ENCODE data around the gene UMODL1.
A peak's percentile ranks its signal among the peaks of the same experiment; 100 is the strongest.
"Not testable (repeated sequence)": the region's sequence is repeated elsewhere in the genome, so short reads cannot be mapped to it uniquely, and the experiment has no call there.

Gene UMODL1

GRCh38 chr21:42171091-42172053, 100.3 kb downstream of the UMODL1 start:
- DNase-seq: no peak

DNA sequence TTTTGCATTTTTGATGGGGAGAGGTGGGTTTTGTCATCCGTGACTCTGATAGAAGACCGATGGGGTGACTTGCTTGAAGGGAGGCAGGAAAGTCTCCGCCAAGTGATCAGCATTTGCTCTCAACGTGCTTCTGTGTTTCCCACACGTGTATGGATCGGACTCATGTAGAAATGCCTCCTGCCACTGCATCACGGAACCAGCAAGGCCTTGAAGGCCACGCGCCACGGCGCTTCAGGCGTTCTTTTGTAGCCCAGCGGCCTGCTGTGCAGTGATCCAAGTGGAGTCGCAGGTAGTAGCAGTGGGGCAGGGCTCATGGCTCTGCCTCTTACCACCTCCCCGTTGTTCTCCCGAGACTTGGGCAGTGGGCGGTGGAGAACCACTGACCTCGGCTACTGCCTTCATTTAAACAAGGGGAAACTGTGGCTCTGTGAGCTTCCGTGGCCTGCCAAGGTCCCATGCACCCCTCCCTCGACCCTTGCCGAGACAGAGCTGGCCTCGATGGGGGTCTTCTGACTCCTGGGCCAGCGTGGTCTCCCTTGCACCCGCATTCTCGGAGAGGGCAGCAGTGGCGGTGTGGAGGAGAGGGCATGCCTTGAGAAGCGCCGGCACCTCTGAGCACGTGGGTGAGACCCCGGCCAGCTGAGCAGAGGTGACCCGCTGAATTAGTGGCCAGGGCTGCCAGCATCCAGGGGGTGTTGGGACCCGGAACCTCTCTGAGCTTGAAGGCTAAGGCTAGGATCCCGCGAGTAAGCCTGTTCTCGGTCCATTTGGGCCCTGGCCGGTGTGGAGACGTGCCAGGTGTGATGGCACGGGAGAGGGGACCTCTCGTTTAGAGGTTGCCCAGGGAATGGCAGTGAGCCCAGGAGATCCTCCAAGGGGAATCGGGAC, 101.7 kb downstream of the UMODL1 start:
- DNase-seq: no peak

- DNase-seq: no peak
Measured at GRCh38 chr21:42174173-42174572, 103.1 kb downstream of the UMODL1 start.

DNA sequence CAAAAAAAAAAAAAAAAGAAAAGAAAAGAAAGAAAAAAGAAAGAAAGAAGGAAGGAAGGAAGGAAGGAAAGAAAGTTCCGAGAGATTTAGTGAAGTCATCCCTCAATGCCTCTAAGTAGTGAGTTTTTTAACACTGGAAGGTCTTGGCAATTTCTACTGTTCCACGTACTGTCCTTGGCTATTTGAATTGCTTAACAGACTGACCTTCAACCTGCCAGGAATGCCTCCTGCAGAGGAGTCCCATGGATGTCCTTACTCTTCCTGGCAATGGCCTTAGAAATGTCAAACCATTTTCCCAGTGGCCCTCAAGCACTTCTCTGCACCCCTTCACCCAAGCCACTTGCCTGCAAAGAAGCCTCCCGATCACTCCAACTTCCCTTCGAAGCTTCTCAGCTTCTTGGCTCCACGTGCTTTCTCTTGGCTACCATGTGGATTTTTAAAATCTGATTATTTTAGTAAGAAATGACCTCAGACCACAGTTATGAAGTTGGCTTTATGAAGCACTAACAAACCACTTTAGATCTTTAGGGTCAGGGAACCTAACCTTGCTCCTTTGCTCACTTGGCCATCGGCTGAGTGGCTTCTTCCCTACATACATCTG, 104.1 kb downstream of the UMODL1 start:
- DNase-seq: no peak

DNA sequence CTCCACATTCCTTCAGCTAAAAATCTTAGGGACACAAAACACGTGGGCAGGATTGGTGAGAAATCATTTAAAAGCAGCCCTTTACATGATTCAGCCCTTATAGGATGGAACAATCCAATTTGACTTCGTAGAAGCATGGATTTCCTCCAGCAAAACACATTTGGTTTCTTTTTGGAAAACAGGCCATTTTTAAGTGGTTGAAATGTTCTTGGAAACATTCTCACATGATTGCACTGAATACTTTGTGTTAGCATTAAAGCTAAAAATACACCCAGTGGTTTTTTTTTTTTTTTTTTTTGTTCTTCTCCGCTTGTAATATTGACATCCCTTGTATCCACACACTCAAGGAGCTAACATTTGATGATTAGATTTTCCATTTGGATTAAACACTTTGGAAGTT, 105.7 kb downstream of the UMODL1 start:
- DNase-seq: no peak

GRCh38 chr21:42179316-42179715, 108.2 kb downstream of the UMODL1 start:
- no peak for DNase-seq

- not testable (repeated sequence) for DNase-seq
Measured at GRCh38 chr21:42180001-42180400, 108.9 kb downstream of the UMODL1 start.

- DNase-seq: no peak
Measured at GRCh38 chr21:42182713-42183371, 111.7 kb downstream of the UMODL1 start.

GRCh38 chr21:42183374-42184266, 112.5 kb downstream of the UMODL1 start:
- DNase-seq: no peak

DNA sequence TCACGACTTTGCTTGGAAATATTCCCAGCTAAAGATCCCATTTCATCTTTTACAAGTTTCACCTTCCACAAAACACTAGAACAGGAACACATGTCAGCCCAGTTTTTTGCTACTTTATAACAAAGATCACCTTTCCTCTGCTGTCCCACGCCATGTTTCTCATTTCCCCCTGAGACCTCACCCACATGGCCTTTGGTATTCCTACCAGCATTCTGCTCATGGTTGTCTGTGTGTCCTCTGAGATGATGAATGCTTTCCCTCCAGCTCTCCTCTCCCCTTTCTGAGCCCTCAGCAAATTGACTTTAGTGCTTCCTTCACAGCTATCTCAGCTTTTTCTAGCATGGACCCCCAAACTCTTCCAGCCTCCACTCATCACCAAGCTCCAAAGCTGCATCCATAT, 115.5 kb downstream of the UMODL1 start:
- DNase-seq: no peak

GRCh38 chr21:42187976-42188653, 117.0 kb downstream of the UMODL1 start:
- peak; percentile 92 for DNase-seq

GRCh38 chr21:42188663-42189062, 117.5 kb downstream of the UMODL1 start:
- no peak for DNase-seq

GRCh38 chr21:42189431-42189830, 118.3 kb downstream of the UMODL1 start:
- no peak for DNase-seq

GRCh38 chr21:42189860-42190485, 118.9 kb downstream of the UMODL1 start:
- DNase-seq: no peak

- DNase-seq: no peak
Measured at GRCh38 chr21:42190486-42190863, 119.4 kb downstream of the UMODL1 start.

DNA sequence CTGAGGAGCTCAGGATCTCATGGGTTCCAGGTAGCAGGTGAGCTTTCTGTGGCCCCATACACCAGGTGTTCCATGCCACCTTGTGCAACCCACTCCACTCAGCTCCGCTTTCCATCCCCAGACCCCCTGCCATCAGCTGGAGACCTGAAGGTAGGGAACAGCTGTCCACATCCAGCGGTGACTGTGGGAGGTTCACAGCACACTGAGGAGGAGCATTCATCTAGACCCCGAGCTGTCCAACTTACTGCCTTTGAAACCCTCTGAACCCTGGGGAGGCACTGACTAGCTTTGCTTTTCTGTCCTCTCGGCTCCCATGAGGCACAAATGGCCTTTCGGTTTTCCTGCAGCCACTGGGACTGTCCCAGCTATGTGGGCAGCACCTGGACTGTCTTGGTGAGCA, 119.9 kb downstream of the UMODL1 start:
- DNase-seq: no peak

DNA sequence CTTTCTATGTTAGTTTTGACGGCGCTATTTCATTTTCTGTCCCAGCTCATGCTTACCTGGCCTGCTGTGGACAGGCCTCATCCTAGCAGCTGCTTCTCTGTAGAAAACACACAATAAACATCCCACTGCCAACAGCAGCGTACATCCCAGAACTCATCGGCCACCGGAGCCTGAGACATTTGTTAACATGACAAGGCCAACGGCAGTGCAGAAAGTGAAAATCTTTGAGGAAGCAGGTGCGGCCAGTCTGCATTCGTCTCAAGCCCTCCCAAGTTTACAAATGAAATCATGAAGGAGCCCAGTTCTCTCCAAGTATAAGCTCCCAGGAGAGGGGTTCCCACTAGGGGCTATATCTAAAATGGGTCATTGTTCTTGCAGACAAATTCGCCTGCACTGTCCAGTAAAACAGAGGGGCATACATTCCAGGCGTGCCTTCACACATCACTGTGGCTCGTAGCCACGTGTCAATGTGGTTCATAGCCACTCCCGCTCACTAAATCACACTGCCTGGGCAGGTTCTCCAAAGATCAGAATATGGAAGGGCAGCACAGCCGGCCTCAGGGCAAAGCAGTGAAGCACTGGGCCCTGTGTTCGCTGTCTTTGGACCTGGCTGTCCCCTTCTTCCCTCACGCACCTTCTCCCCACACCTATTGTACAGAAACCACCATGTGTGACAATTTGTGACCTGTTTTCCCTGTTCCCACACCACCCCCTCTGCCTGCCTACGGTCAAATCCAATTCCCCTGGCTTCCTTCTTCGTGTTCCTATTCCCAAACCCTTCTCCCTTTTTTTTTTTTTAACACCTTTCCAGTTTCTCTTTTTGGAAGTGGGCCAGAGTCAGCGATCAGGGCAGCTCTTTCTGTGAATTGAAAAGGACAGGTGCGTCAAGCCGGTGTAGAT, 120.8 kb downstream of the UMODL1 start:
- DNase-seq: no peak

All from GDM1 (cell line).